ENCODE data around the gene BABAM2. TPM values are rescaled to one million over a fixed set of nuclear protein-coding genes. Genes with fewer than 3 reads are reported as not detected.

The BABAM2 gene
- total and polyA plus RNA-seq, 8 donors, result 27.1 to 49.2 (median 28.4) TPM

DNA sequence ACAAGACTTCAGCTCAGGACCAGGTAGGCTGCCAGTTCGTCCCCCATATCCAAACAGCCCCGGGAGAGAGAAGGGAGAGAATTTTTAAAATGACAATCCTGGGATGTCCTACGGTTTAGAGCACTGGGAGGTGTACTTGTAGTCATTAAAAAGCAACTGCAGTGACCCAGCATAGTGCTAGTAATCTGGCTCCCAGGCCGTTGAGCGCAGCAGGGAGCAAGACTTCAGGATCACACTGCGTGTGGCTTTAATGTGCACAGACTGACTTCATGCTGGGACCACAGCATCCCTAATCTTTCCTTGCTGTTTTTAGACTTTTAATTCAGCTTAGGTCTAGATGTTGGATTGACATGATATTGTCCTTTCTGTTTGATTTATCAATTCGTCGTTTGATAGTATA lies 282.8 kb downstream of the BABAM2 start:
- TF ChIP-seq, protein P1, sequence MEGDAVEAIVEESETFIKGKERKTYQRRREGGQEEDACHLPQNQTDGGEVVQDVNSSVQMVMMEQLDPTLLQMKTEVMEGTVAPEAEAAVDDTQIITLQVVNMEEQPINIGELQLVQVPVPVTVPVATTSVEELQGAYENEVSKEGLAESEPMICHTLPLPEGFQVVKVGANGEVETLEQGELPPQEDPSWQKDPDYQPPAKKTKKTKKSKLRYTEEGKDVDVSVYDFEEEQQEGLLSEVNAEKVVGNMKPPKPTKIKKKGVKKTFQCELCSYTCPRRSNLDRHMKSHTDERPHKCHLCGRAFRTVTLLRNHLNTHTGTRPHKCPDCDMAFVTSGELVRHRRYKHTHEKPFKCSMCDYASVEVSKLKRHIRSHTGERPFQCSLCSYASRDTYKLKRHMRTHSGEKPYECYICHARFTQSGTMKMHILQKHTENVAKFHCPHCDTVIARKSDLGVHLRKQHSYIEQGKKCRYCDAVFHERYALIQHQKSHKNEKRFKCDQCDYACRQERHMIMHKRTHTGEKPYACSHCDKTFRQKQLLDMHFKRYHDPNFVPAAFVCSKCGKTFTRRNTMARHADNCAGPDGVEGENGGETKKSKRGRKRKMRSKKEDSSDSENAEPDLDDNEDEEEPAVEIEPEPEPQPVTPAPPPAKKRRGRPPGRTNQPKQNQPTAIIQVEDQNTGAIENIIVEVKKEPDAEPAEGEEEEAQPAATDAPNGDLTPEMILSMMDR (IDR thresholded peaks at IDR 0.05), result no peak
- H3K36me3 ChIP-seq, result peaks cover 0 to 8% of the 10 kb centered on the region in 2 donors
- no peaks in the 10 kb centered on the region for H3K27me3 ChIP-seq
- peaks cover 0 to 7% of the 10 kb centered on the region in 2 donors for H3K9me3 ChIP-seq
- intact Hi-C loops (cut with DNase I), result no loop called here
- DNase-seq (no peak), ATAC-seq (no peak)
- H3K27ac ChIP-seq, result no peak overlapping the region
- no peaks in the 10 kb centered on the region for H3K4me1 ChIP-seq
- H3K4me3 ChIP-seq, result no peak overlapping the region

DNA sequence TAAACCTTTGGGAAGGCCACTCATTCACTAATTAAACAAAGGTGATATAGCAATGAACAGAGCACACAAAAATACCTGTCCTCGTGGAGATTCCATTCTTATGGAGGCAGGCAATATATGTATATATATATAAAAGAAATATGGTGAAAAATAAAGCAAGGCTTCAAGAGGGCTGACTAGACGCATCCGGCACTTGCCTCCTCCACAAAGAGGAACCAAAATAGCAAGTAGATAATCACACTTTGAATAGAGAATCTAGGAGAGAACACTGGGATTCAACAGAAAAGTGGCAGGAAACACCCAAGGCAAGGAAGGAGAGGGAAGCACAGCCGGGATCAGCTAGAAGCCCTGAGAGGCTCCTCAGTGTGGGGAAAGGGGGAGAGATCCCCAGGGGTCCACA lies 283.7 kb downstream of the BABAM2 start:
- TF ChIP-seq, protein P1 (IDR thresholded peaks at IDR 0.05), result no peak
- no peaks in the 10 kb centered on the region for H3K27me3 ChIP-seq
- ATAC-seq, result no peak
- intact Hi-C loops (cut with DNase I), result no loop called here
- H3K27ac ChIP-seq, result no peak overlapping the region
- H3K4me1 ChIP-seq, result no peaks in the 10 kb centered on the region
- no peak overlapping the region for H3K4me3 ChIP-seq
- H3K36me3 ChIP-seq, result peaks cover 0 to 8% of the 10 kb centered on the region in 2 donors
- no peak for DNase-seq
- H3K9me3 ChIP-seq, result peaks cover 0 to 7% of the 10 kb centered on the region in 2 donors

DNA sequence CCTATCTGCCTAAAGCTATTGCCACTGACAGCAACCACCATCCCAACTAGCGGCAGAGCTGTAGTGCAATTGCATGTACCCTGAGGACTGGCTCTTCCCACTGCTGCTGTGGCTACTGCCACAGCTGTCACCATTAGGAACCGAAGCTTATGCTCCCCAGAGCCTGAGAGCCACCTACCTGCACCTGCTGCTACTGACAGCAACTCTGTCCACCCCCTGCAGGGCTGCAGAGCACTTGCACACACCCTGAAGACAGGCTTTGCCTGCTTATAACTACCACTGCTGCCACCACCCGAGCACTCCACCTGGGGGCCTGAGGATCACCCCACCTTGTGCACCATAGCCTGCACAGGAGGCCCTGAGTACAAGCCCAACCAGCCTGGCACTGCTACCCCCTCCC lies 284.5 kb downstream of the BABAM2 start:
- no peak for DNase-seq
- Histone ChIP-seq H3K36me3 (peaks cover 0 to 8% of the 10 kb centered on the region in 2 donors), H3K4me3 (no peak overlapping the region), H3K27me3 (no peaks in the 10 kb centered on the region), H3K27ac (no peak overlapping the region), H3K9me3 (peaks cover 0 to 7% of the 10 kb centered on the region in 2 donors), H3K4me1 (no peaks in the 10 kb centered on the region)
- no peak for ATAC-seq
- TF ChIP-seq, protein P1 (IDR thresholded peaks at IDR 0.05), result no peak
- intact Hi-C loops (cut with DNase I), result no loop called here

DNA sequence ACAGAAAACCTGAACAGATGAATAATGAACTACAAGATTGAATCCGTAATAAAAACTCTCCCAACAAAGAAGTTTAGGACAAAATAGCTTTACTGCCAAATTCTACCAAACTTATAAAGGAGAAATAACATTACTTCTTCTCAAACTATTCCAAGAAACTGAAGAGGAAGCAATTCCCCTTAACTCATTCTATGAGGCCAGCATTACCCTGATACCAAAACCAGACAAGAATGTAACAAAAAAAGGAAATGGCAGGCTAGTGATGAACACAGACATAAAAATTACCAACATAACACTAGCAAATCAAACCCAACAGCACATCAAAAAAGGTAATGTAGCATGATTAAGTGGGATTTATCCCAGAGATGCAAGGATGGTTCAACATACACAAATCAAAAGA lies 288.4 kb downstream of the BABAM2 start:
- TF ChIP-seq, protein P1 (IDR thresholded peaks at IDR 0.05), result no peak

DNA sequence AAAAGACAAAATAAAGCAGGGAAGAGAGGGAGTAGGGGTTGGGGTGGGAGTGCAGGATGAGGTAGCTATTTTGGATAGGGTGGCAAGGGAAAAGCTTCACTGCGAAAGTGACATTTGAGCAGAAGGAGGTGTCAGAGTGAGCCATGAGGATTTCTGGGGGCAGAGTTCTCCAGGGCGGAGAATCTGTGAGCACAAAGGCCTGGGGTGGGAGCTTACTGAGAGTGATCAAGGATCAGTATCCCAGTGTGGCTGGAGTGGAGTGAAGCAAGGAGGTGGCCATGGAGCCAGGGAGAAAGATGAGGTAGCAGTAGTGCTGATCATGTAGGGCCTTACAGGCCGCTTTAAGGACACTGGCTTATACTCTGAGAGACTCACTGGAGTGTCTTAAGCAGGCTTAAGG lies 291.3 kb downstream of the BABAM2 start:
- H3K4me1 ChIP-seq, result no peaks in the 10 kb centered on the region
- no peak overlapping the region for H3K4me3 ChIP-seq
- no peaks in the 10 kb centered on the region for H3K27me3 ChIP-seq
- peaks cover 0 to 6% of the 10 kb centered on the region in 2 donors for H3K9me3 ChIP-seq
- H3K36me3 ChIP-seq, result no peaks in the 10 kb centered on the region
- no peak for DNase-seq
- intact Hi-C loops (cut with DNase I), result no loop called here
- TF ChIP-seq, protein P1 (IDR thresholded peaks at IDR 0.05), result no peak
- no peak overlapping the region for H3K27ac ChIP-seq
- ATAC-seq, result no peak

More for the DNA sequence above, 288.4 kb downstream of the BABAM2 start:
- H3K4me1 ChIP-seq, result no peaks in the 10 kb centered on the region
- DNase-seq (no peak), ATAC-seq (no peak)
- H3K27ac ChIP-seq, result no peak overlapping the region
- intact Hi-C loops (cut with DNase I), result no loop called here
- no peaks in the 10 kb centered on the region for H3K27me3 ChIP-seq
- no peak overlapping the region for H3K4me3 ChIP-seq
- peaks cover 0 to 7% of the 10 kb centered on the region in 2 donors for H3K9me3 ChIP-seq
- H3K36me3 ChIP-seq, result peaks cover 0 to 8% of the 10 kb centered on the region in 2 donors

Measured in left lung (tissue), 10 donors.